SK-N-SH (cell line): ENCODE data around the gene RAF1. TPM values are rescaled to one million over a fixed set of nuclear protein-coding genes. Genes with fewer than 3 reads are reported as not detected.

Experiments used
- CTCF ChIA-PET: fragments of 300-600, 350-600 bp; formaldehyde crosslinking; extraction: SDS; loops from one replicate; lab custom pipeline; 2021; lab: Yijun Ruan, JAX
- POLR2A ChIA-PET: fragments of 350-600 bp; sonication (Branson Sonifier 250); formaldehyde crosslinking; extraction: SDS; loops from one replicate; lab custom pipeline; 2020; ENCODE audit warnings: antibody characterized with exemption, inconsistent platforms; lab: Yijun Ruan, JAX
- DNase-seq: peaks from one replicate; pipeline ENCODE4 v3.0.0; 2012
- H2AFZ ChIP-seq: fragments of 200-600 bp; sonication (generic); 2 replicates; pipeline ENCODE4 v1.8.1; 2016; ENCODE audit warnings: antibody characterized with exemption, mild to moderate bottlenecking, low read depth
- H3F3A ChIP-seq: fragments of 200-600 bp; sonication (generic); replicated peaks from 2 replicates; pipeline ENCODE3; 2016; ENCODE audit warnings: antibody characterized with exemption, mild to moderate bottlenecking; ENCODE audit not compliant: insufficient read depth
- H3K27ac ChIP-seq, 2 experiments: fragments of 200-500 bp in 1 of 2; fragments of 200-600 bp in 1 of 2; sonication (Bioruptor generic) in 1 of 2; sonication (generic), shearing (Covaris generic) in 1 of 2; 2 replicates each; pipeline versions ENCODE4 v1.5.1 to v1.6.1; 2014 to 2016; ENCODE audit warnings: low read depth in 2 of 2, inconsistent platforms in 1 of 2, low read length in 1 of 2, mild to moderate bottlenecking in 1 of 2, mixed read lengths in 1 of 2
- H3K27me3 ChIP-seq: fragments of 200-600 bp; sonication (generic), shearing (Covaris generic); 2 replicates; pipeline ENCODE4 v1.6.1; 2016; ENCODE audit warnings: mixed run types; ENCODE audit not compliant: insufficient read depth
- H3K36me3 ChIP-seq, 2 experiments: fragments of 200-500 bp in 1 of 2; fragments of 200-600 bp in 1 of 2; sonication (Bioruptor generic) in 1 of 2; sonication (generic) in 1 of 2; replicated peaks in 1 of 2; 2 replicates each; pipeline versions ENCODE3 to v1.5.1; 2014 to 2016; ENCODE audit warnings: low read length in 1 of 2, mild to moderate bottlenecking in 1 of 2; ENCODE audit not compliant: insufficient read depth in 2 of 2, control insufficient read depth in 1 of 2
- H3K4me1 ChIP-seq, 2 experiments: fragments of 200-500 bp in 1 of 2; fragments of 200-600 bp in 1 of 2; sonication (Bioruptor generic) in 1 of 2; sonication (generic), shearing (Covaris generic) in 1 of 2; 2 replicates each; pipeline versions ENCODE4 v1.5.1 to v1.6.1; 2014 to 2016; ENCODE audit warnings: low read depth in 1 of 2, low read length in 1 of 2, mixed run types in 1 of 2; ENCODE audit not compliant: insufficient read depth in 2 of 2, control insufficient read depth in 1 of 2
- H3K4me2 ChIP-seq: fragments of 200-600 bp; sonication (generic), shearing (Covaris generic); 2 replicates; pipeline ENCODE4 v1.6.1; 2017; ENCODE audit warnings: mixed run types
- H3K4me3 ChIP-seq, 2 experiments: fragments of 200-500 bp in 1 of 2; fragments of 200-600 bp in 1 of 2; sonication (Bioruptor generic) in 1 of 2; sonication (generic), shearing (Covaris generic) in 1 of 2; 2 replicates each; pipeline versions ENCODE4 v1.5.1 to v1.8.1; 2014 to 2016; ENCODE audit warnings: low read depth in 2 of 2, inconsistent platforms in 1 of 2, low read length in 1 of 2, mild to moderate bottlenecking in 1 of 2, mixed read lengths in 1 of 2, moderate library complexity in 1 of 2
- H3K79me2 ChIP-seq: fragments of 200-600 bp; sonication (generic); 2 replicates; pipeline ENCODE4 v1.8.1; 2017; ENCODE audit warnings: mild to moderate bottlenecking; ENCODE audit not compliant: insufficient read depth
- H3K9ac ChIP-seq: fragments of 200-600 bp; sonication (generic); 2 replicates; pipeline ENCODE4 v1.6.1; 2017; ENCODE audit warnings: mixed run types
- H3K9me2 ChIP-seq: fragments of 200-600 bp; sonication (generic); 2 replicates; pipeline ENCODE4 v1.6.1; 2017; ENCODE audit warnings: mixed run types
- H3K9me3 ChIP-seq: fragments of 200-600 bp; sonication (generic); 2 replicates; pipeline ENCODE4 v1.6.1; 2017; ENCODE audit warnings: mixed run types, mild to moderate bottlenecking, moderate library complexity
- H4K20me1 ChIP-seq: fragments of 200-600 bp; sonication (generic); 2 replicates; pipeline ENCODE4 v1.6.1; 2017; ENCODE audit warnings: mild to moderate bottlenecking, mixed run types; ENCODE audit not compliant: insufficient read depth
- ELF1 ChIP-seq: IDR thresholded peaks from 2 replicates; pipeline ENCODE4 v1.4.0; 2012
- FOSL2 ChIP-seq: IDR thresholded peaks from 2 replicates; pipeline ENCODE4 v1.4.0; 2012; ENCODE audit warnings: low read depth, mild to moderate bottlenecking, moderate library complexity, borderline replicate concordance
- GATA2 ChIP-seq: sonication (generic); formaldehyde crosslinking; IDR thresholded peaks from 2 replicates; pipeline ENCODE4 v1.5.0; 2020; ENCODE audit warnings: mild to moderate bottlenecking, missing genetic modification reagents
- JUND ChIP-seq: IDR thresholded peaks from 2 replicates; pipeline ENCODE4 v1.4.0; 2012
- MEF2A ChIP-seq: IDR thresholded peaks from 2 replicates; pipeline ENCODE4 v1.4.0; 2012; ENCODE audit warnings: low read depth, borderline replicate concordance
- MXI1 ChIP-seq: IDR thresholded peaks from 2 replicates; pipeline ENCODE4 v1.6.1; 2012; ENCODE audit warnings: mild to moderate bottlenecking, low read depth, low read length, improper control_type of control experiment
- NRF1 ChIP-seq: IDR thresholded peaks from 2 replicates; pipeline ENCODE4 v1.6.1; 2012; ENCODE audit warnings: low read depth, mild to moderate bottlenecking, low read length
- PBX3 ChIP-seq: IDR thresholded peaks from 2 replicates; pipeline ENCODE4; 2012
- RFX5 ChIP-seq: IDR thresholded peaks from 2 replicates; pipeline ENCODE4 v1.6.1; 2012; ENCODE audit warnings: mild to moderate bottlenecking, improper control_type of control experiment, low read length
- RXRA ChIP-seq: IDR thresholded peaks from 2 replicates; pipeline ENCODE4 v1.4.0; 2012; ENCODE audit warnings: low read depth, mild to moderate bottlenecking, borderline replicate concordance
- TAF1 ChIP-seq: IDR thresholded peaks from 2 replicates; pipeline ENCODE4 v1.6.1; 2012; ENCODE audit warnings: low read depth, mild to moderate bottlenecking, low read length, moderate library complexity, borderline replicate concordance
- TEAD4 ChIP-seq: IDR thresholded peaks from 2 replicates; pipeline ENCODE4 v1.4.0; 2012; ENCODE audit warnings: mild to moderate bottlenecking, borderline replicate concordance; ENCODE audit not compliant: insufficient read depth
- YY1 ChIP-seq: IDR thresholded peaks from 2 replicates; pipeline ENCODE4 v1.4.0; 2012; ENCODE audit warnings: low read depth, mild to moderate bottlenecking
- ZBTB33 ChIP-seq: IDR thresholded peaks from 2 replicates; pipeline ENCODE4 v1.4.0; 2012; ENCODE audit warnings: low read depth, borderline replicate concordance
- WGBS: methylation state at CpG from one replicate; pipeline ENCODE4 v1.1.6; 2017; ENCODE audit warnings: low lambda C conversion rate; 5-methylcytosine and 5-hydroxymethylcytosine counted together
- polyA plus RNA-seq, 3 experiments: library from polyadenylated mRNA; depleted of rRNA; stranded (reverse); fragments of >200 nt; gene quantifications; 2 replicates each; pipeline ENCODE4 v1.2.3, GENCODE V29; 2012
- TF ChIP-seq, protein P1 (sequence below): fragments of 200-600 bp; sonication (generic); IDR thresholded peaks from 2 replicates; pipeline ENCODE4 v1.6.1; 2017; ENCODE audit warnings: antibody characterized with exemption, mild to moderate bottlenecking, moderate library complexity

Gene RAF1
- polyA plus RNA-seq, 1 of the 3 experiments (the other 2 are of a cell fraction): 58.7 TPM

DNA sequence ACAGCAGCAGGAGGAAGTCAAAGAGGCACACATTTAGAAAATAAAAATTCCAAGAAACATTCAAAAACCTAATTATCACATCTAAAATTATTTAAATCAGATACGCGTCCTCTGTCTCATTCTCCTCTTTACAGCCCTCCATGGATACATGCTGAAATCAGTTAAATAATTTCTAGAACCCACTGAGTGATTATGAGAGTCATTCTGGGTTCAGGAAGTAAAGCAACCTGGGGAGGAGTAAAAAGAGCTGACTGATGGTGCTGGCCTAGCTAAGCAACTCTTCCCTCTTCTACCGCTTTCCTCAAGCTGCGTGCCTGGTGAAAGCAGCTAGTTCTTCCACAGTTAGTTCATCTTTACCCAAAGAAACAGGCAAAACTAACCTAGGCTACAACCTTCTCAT is 48.7 kb downstream of the RAF1 start:
- TF ChIP-seq YY1: no peak
- Histone ChIP-seq H3K9me3 (no peaks in the 10 kb centered on the region), H3K4me1 (no peaks in the 10 kb centered on the region), H3K4me3 (no peak overlapping the region), H3K79me2 (peaks cover 83% of the 10 kb centered on the region), H3K4me2 (no peak overlapping the region), H3K27ac (no peak overlapping the region), H3K27me3 (no peaks in the 10 kb centered on the region), H3K9me2 (no peaks in the 10 kb centered on the region), H3F3A (peaks cover 4% of the 10 kb centered on the region), H3K36me3 (peaks cover 29 to 36% of the 10 kb centered on the region in 2 experiments), H4K20me1 (peaks cover 16% of the 10 kb centered on the region), H3K9ac (no peak overlapping the region), H2AFZ (no peak overlapping the region)
- 100% methylated on average over 4 of the region's 4 CpGs for WGBS
- CTCF ChIA-PET: interaction anchor here (1.1 kb wide), 1 partner anchor 57 kb away, joined by 4 read pairs; no protein-coding TSS in a partner anchor
- POLR2A ChIA-PET: interaction anchor here (0.9 kb wide), 1 partner anchor 10 kb away, joined by 3 read pairs; no protein-coding TSS in a partner anchor
- DNase-seq: no peak

- Histone ChIP-seq H2AFZ (no peak overlapping the region), H3K9me3 (no peaks in the 10 kb centered on the region), H3K27me3 (no peaks in the 10 kb centered on the region), H3K4me3 (no peak overlapping the region), H3K36me3 (peaks cover 41 to 51% of the 10 kb centered on the region in 2 experiments), H3K9ac (no peak overlapping the region), H3K4me2 (no peak overlapping the region), H3K79me2 (peaks cover 72% of the 10 kb centered on the region), H3K27ac (no peak overlapping the region), H4K20me1 (peaks cover 13% of the 10 kb centered on the region; the same call in 1 of the 2 replicates), H3K9me2 (no peaks in the 10 kb centered on the region), H3K4me1 (no peaks in the 10 kb centered on the region), H3F3A (peaks cover 7% of the 10 kb centered on the region)
- no peak for DNase-seq
- TF ChIP-seq RFX5 (no peak), JUND (no peak)
- ChIA-PET CTCF (interaction anchor here (2.4 kb wide), 1 partner anchor 13 kb away, joined by 6 read pairs; no protein-coding TSS in a partner anchor), POLR2A (no interaction called here)
- WGBS: 67% methylated on average over 1 of the region's 4 CpGs
Observed at GRCh38 chr3:12613250-12613649, 50.7 kb downstream of the RAF1 start.

GRCh38 chr3:12612514-12613226 is 51.2 kb downstream of the RAF1 start:
- 96% methylated on average over 6 of the region's 6 CpGs for WGBS
- Histone ChIP-seq H3K79me2 (peaks cover 69% of the 10 kb centered on the region), H3K27me3 (no peaks in the 10 kb centered on the region), H3K4me3 (no peak overlapping the region), H3K27ac (no peak overlapping the region), H3K4me2 (no peak overlapping the region)
- POLR2A ChIA-PET: no interaction called here
- no peak for DNase-seq
- TF ChIP-seq RXRA (no peak), ZBTB33 (no peak), NRF1 (no peak), JUND (no peak), FOSL2 (no peak), MXI1 (no peak), TAF1 (no peak), TEAD4 (no peak), GATA2 (CRISPR knock-in tag) (no peak), PBX3 (no peak), ELF1 (no peak), MEF2A (no peak)
- TF ChIP-seq, protein P1, sequence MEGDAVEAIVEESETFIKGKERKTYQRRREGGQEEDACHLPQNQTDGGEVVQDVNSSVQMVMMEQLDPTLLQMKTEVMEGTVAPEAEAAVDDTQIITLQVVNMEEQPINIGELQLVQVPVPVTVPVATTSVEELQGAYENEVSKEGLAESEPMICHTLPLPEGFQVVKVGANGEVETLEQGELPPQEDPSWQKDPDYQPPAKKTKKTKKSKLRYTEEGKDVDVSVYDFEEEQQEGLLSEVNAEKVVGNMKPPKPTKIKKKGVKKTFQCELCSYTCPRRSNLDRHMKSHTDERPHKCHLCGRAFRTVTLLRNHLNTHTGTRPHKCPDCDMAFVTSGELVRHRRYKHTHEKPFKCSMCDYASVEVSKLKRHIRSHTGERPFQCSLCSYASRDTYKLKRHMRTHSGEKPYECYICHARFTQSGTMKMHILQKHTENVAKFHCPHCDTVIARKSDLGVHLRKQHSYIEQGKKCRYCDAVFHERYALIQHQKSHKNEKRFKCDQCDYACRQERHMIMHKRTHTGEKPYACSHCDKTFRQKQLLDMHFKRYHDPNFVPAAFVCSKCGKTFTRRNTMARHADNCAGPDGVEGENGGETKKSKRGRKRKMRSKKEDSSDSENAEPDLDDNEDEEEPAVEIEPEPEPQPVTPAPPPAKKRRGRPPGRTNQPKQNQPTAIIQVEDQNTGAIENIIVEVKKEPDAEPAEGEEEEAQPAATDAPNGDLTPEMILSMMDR: no peak
- TF ChIP-seq, all 33 proteins: peak for 0
- peaks cover 42 to 52% of the 10 kb centered on the region in 2 experiments for H3K36me3 ChIP-seq
- H4K20me1 ChIP-seq: peaks cover 13% of the 10 kb centered on the region; the same call in 1 of the 2 replicates
- no peaks in the 10 kb centered on the region for H3K9me2 ChIP-seq
- no peak overlapping the region for H3K9ac ChIP-seq
- H3K4me1 ChIP-seq: no peaks in the 10 kb centered on the region
- CTCF ChIA-PET: interaction anchor here (1.3 to 2.4 kb wide), 3 partner anchors 8 to 12 kb away, joined by 3 to 6 read pairs (median 3); no protein-coding TSS in a partner anchor
- no peaks in the 10 kb centered on the region for H3K9me3 ChIP-seq
- no peak overlapping the region for H2AFZ ChIP-seq
- peaks cover 7% of the 10 kb centered on the region for H3F3A ChIP-seq
